Fibroblast of mammary gland (primary cell): Measurements from ENCODE around the gene UQCRC2.

Experiments used
- DNase-seq: peaks from one replicate; pipeline ENCODE4 v3.0.0-alpha.2; 2010; ENCODE audit warnings: low read depth
- H3K4me3 ChIP-seq: 2 replicates; pipeline ENCODE4 v1.5.1; 2011; ENCODE audit warnings: low read depth, mild to moderate bottlenecking, low read length, moderate library complexity; ENCODE audit not compliant: control insufficient read depth
- CTCF ChIP-seq: conservative IDR thresholded peaks from 2 replicates; pipeline ENCODE4 v1.5.1; 2011; ENCODE audit warnings: low read depth, low read length, inconsistent platforms; ENCODE audit not compliant: control insufficient read depth, insufficient read depth

Gene UQCRC2

GRCh38 chr16:21984062-21984461 lies 30.9 kb downstream of the UQCRC2 start:
- no peak for DNase-seq
- no peak for TF ChIP-seq CTCF
- H3K4me3 ChIP-seq = no peak overlapping the region

- DNase-seq = no peak
- no peak overlapping the region for H3K4me3 ChIP-seq
- no peak for TF ChIP-seq CTCF
Observed at GRCh38 chr16:21985524-21985923, 32.4 kb downstream of the UQCRC2 start.

DNA sequence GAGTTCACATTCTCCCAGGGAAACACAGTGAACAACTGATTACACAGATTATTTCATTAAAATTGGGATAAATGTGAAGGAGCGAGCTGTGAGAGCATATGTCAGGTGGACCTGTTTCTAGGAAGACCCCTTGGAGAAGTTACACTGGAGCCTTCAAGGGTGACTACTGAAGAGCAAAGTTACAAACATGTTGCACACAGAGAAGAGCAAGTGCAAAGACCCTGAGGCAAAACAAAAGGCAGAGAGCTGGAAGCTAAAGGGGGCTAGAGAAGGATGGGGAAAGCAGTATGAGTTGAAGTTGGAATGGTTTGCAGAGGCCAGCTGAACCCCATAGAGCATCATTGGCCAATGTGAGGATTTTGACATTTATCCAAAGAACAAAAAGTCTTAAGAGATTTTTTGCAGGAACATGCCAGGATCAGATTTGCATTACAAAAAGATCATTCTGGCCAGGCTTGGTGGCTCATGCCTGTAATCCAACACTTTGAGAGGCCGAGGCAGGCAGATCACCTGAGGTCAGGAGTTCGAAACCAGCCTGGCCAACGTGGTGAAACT lies 33.6 kb downstream of the UQCRC2 start:
- no peak overlapping the region for H3K4me3 ChIP-seq
- no peak for TF ChIP-seq CTCF
- no peak for DNase-seq

- DNase-seq = no peak
- H3K4me3 ChIP-seq = no peak overlapping the region
- TF ChIP-seq CTCF = no peak
Observed at GRCh38 chr16:21987498-21987897, 34.3 kb downstream of the UQCRC2 start.

DNA sequence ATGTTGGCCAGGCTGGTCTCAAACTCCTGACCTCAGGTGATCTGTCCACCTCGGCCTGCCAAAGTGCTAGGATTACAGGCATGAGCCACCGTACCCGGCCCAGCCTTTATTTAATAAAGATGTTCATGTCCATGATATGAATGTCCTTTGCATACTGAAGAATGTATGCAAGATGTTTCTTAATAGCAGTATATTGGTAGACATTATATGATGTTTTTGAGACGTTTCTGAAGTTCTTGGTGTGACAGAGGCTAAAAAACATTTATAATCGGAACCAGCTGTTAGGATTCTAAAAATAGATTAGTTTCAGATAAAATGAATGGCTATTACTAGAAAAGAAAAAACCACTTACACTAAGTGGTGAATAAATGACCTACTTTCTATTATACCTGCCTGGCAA lies 36.0 kb downstream of the UQCRC2 start:
- H3K4me3 ChIP-seq = no peak overlapping the region
- DNase-seq = peak; percentile 47
- TF ChIP-seq CTCF = no peak

DNA sequence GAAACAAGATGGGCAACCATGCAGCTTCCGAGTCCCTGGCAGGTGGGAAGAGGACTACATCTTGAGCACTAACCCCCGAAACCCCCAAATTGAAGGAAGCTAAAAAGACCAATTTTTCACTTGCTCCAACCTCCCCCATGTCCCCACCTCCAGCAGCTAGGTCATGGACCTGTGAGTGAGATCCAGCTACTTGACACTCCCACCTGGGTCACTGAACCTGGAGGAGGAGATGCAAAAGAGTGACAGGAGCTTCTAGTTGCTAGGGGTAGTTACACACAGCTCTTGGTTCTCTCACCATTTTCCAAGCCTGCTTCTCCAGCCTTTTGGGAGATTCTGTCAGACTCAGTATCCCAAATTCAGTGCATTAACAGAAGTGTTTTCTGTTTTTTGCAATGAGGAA lies 36.6 kb downstream of the UQCRC2 start:
- H3K4me3 ChIP-seq = no peak overlapping the region
- TF ChIP-seq CTCF = no peak
- DNase-seq = no peak

- no peak overlapping the region for H3K4me3 ChIP-seq
- DNase-seq = no peak
- TF ChIP-seq CTCF = no peak
Observed at GRCh38 chr16:21990381-21990944, 37.3 kb downstream of the UQCRC2 start.
